MCF 10A (cell line): ENCODE results near the gene ATRIP. TPM values are rescaled to one million over a fixed set of nuclear protein-coding genes. Genes with fewer than 3 reads are reported as not detected.
"Not testable (repeated sequence)": the region's sequence is repeated elsewhere in the genome, so short reads cannot be mapped to it uniquely, and the experiment has no call there.

ENCODE experiments used
- BruUV-seq: library from RNA; stranded (reverse); fragments of 400-500 nt; replicated peaks from 2 replicates; lab custom pipeline; 2021; lab: Mats Ljungman, UMichigan
- CTCF ChIA-PET: fragments of 300-600 bp; sonication (Branson Sonifier 250); formaldehyde crosslinking; extraction: SDS; loops from one replicate; lab custom pipeline; 2021; ENCODE audit warnings: antibody characterized with exemption, inconsistent platforms; lab: Yijun Ruan, JAX
- POLR2A ChIA-PET: fragments of 300-600, 350-650 bp; sonication (Branson Sonifier 250); formaldehyde crosslinking; extraction: SDS; loops from one replicate; lab custom pipeline; 2020; ENCODE audit warnings: antibody characterized with exemption, inconsistent platforms; lab: Yijun Ruan, JAX
- DNase-seq: peaks from one replicate; pipeline ENCODE4 v3.0.0-alpha.2; 2018; ENCODE audit not compliant: unreplicated experiment
- H3K27ac Mint-ChIP-seq: one replicate; pipeline ENCODE4 v1.8.0; 2022; ENCODE audit warnings: mild to moderate bottlenecking, low read depth, mixed read lengths; ENCODE audit not compliant: unreplicated experiment
- H3K27me3 Mint-ChIP-seq: one replicate; pipeline ENCODE4 v1.8.0; 2022; ENCODE audit warnings: mixed read lengths; ENCODE audit not compliant: insufficient read depth, unreplicated experiment
- H3K36me3 Mint-ChIP-seq: one replicate; pipeline ENCODE4 v1.8.0; 2022; ENCODE audit warnings: mild to moderate bottlenecking, moderate library complexity, mixed read lengths; ENCODE audit not compliant: insufficient read depth, unreplicated experiment
- H3K4me1 Mint-ChIP-seq: one replicate; pipeline ENCODE4 v1.8.0; 2022; ENCODE audit warnings: mixed read lengths; ENCODE audit not compliant: insufficient read depth, unreplicated experiment
- H3K4me3 Mint-ChIP-seq: one replicate; pipeline ENCODE4 v1.8.0; 2022; ENCODE audit warnings: mild to moderate bottlenecking, moderate library complexity, mixed read lengths; ENCODE audit not compliant: unreplicated experiment
- H3K9me3 Mint-ChIP-seq: one replicate; pipeline ENCODE4 v1.8.0; 2022; ENCODE audit warnings: mixed read lengths; ENCODE audit not compliant: unreplicated experiment
- intact Hi-C: fragments of 100-400 bp; cut with micrococcal nuclease; formaldehyde crosslinking; loops from 2 replicates; pipeline ENCODE4 v1.14.1; 2022
- total RNA-seq: library from RNA; stranded (reverse); gene quantifications from 2 replicates; pipeline ENCODE4 v1.2.3, GENCODE V29; 2022
- TF ChIP-seq, protein P1 (sequence below): fragments of 200-600 bp; IDR thresholded peaks from one replicate; pipeline ENCODE4 v1.8.0; 2022; ENCODE audit warnings: antibody characterized with exemption, mild to moderate bottlenecking; ENCODE audit not compliant: unreplicated experiment

The ATRIP gene
- total RNA-seq, 1 experiment from 2014 or later, result 8.6 TPM

- ChIA-PET POLR2A (no interaction called here), CTCF (no interaction called here)
- H3K27ac Mint-ChIP-seq, result no peak overlapping the region
- DNase-seq, result no peak
- TF ChIP-seq, protein P1, sequence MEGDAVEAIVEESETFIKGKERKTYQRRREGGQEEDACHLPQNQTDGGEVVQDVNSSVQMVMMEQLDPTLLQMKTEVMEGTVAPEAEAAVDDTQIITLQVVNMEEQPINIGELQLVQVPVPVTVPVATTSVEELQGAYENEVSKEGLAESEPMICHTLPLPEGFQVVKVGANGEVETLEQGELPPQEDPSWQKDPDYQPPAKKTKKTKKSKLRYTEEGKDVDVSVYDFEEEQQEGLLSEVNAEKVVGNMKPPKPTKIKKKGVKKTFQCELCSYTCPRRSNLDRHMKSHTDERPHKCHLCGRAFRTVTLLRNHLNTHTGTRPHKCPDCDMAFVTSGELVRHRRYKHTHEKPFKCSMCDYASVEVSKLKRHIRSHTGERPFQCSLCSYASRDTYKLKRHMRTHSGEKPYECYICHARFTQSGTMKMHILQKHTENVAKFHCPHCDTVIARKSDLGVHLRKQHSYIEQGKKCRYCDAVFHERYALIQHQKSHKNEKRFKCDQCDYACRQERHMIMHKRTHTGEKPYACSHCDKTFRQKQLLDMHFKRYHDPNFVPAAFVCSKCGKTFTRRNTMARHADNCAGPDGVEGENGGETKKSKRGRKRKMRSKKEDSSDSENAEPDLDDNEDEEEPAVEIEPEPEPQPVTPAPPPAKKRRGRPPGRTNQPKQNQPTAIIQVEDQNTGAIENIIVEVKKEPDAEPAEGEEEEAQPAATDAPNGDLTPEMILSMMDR, result no peak
- H3K9me3 Mint-ChIP-seq, result no peaks in the 10 kb centered on the region
- H3K4me1 Mint-ChIP-seq, result no peaks in the 10 kb centered on the region
- peaks cover 15% of the 10 kb centered on the region for H3K36me3 Mint-ChIP-seq
- intact Hi-C loops, result no loop called here
- no TSS peak for BruUV-seq
- H3K27me3 Mint-ChIP-seq, result no peaks in the 10 kb centered on the region
- no peak overlapping the region for H3K4me3 Mint-ChIP-seq
These were observed 32.4 kb downstream of the ATRIP start for GRCh38 chr3:48478626-48479555.

- H3K9me3 Mint-ChIP-seq, H3K27me3 Mint-ChIP-seq, H3K4me3 Mint-ChIP-seq, intact Hi-C loops, H3K27ac Mint-ChIP-seq, H3K4me1 Mint-ChIP-seq, DNase-seq, BruUV-seq: not testable (repeated sequence)
- POLR2A ChIA-PET, result interaction anchor here (0.9 kb wide), 1 partner anchor 34 kb away, joined by 4 read pairs; the partner anchor contains the start of gene ATRIP
- peaks cover 14% of the 10 kb centered on the region for H3K36me3 Mint-ChIP-seq
- CTCF ChIA-PET, result interaction anchor here (0.6 kb wide), 2 partner anchors 61 to 175 kb away, joined by 3 to 4 read pairs; no protein-coding TSS in a partner anchor
These were observed 34.4 kb downstream of the ATRIP start for GRCh38 chr3:48480891-48481290.

- H3K9me3 Mint-ChIP-seq, POLR2A ChIA-PET, intact Hi-C loops, H3K27me3 Mint-ChIP-seq, H3K4me1 Mint-ChIP-seq, BruUV-seq, DNase-seq, H3K36me3 Mint-ChIP-seq, H3K4me3 Mint-ChIP-seq, H3K27ac Mint-ChIP-seq: not testable (repeated sequence)
- CTCF ChIA-PET, result interaction anchor here (0.8 kb wide), 1 partner anchor 9 kb away, joined by 3 read pairs; no protein-coding TSS in a partner anchor
These were observed 36.3 kb downstream of the ATRIP start for GRCh38 chr3:48482822-48483221.

DNA sequence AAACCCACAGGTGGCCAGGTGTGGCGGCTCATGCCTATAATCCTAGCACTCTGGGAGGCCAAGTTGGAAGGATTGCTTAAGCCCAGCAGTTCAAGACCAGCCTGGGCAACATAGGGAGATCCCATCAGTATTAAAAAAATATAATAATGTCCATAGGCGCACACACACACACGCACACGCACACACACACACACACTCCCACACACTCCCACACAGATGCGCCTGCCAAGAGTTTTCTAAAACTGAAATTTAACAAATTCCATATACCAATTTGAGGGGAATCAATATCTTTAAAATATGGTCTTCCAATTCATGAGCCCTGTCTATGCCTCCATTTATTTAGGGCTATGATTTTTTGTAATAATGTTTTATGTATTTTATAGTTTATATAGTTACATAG is 40.4 kb downstream of the ATRIP start:
- ChIA-PET CTCF (no interaction called here), POLR2A (no interaction called here)
- H3K27ac Mint-ChIP-seq, result no peak overlapping the region
- no peaks in the 10 kb centered on the region for H3K36me3 Mint-ChIP-seq
- H3K4me1 Mint-ChIP-seq, result no peaks in the 10 kb centered on the region
- intact Hi-C loops, result no loop called here
- no peaks in the 10 kb centered on the region for H3K9me3 Mint-ChIP-seq
- H3K27me3 Mint-ChIP-seq, result no peaks in the 10 kb centered on the region
- TF ChIP-seq, protein P1, result no peak
- no TSS peak for BruUV-seq
- no peak overlapping the region for H3K4me3 Mint-ChIP-seq
- DNase-seq, result no peak
